ENCODE measurements around the gene NAA80.

NAA80 gene

DNA sequence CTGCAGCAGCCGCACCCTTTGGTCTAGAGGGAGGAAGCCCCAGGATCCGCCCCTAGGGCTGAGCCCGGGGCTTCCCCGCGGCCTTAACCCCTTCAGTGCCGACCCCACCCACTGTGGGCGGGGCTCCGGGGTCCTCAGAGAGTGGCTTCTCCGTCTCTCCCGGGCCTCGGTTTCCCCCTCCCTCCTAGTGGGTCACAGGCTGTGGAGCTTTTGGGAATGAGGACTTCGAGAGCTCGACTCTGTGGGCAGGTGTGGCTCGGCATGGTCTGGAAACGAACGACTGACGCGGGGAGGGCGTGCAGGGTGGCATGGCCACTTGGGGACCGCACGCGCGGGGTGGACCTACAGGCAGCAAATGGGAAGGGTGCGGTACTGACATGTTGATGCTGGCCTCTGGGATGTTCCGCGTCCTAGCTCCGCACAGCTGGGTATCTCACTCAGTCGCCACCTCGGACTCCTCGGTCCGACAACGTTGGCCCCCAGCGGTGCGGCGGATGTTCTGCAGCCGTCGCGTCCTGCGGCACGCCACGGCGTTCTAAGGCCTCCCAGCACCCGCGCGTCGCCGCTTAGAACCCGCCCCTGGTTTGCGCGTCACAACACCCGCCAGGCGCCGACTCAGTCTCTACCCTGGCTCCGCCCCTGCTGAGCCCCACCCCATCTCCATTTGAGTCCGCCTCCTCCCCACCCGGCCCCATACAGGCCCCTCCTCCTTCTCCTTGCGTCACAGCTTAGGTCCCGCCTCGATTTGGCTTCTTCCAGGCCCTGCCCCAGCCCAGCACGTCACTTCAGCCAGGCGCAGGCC is at the start of gene NAA80, which contains the start of gene HYAL3:
NAA80 (minus strand) TSS at position 570 of the 802 bp plus-strand sequence. CDS start 1,942 bp downstream, outside the sequence.
HYAL3 (minus strand) TSS at position 570 of the 802 bp plus-strand sequence. CDS start 3,803 bp downstream, outside the sequence.
- DNase-seq (ENCODE audit: low spot score), result peak; percentile 100

DNA sequence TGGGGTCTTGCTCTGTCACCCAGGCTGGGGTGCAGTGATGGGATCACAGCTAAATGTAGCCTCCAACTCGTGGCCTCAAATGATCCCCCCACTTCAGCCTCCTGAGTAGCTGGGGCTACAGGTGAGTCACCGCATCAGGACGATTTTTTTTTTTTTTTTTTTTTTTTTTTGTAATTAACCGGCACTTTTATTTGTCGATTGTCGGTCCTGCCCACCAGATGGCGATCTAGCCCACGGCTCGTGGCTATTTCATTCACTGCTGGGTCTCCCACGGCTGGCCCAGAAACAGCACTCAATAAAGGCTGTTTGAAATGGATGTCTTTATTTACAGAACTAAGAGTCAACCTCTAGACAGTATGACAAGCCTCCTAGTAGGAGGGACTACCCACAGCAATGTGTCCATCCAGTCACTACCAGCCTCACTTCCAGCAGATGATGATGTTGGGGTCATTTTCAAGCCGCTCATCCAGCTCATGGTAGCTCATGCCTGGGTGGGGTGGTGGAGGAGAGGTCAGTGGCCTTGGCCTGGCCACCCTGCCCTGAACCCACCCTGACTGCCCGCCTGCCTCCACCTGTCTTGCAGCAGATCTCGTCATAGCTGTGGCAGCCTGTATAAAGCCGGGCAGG is 48.1 kb upstream of the NAA80 start:
- peak; percentile 81 for DNase-seq (ENCODE audit: low spot score)

GRCh38 chr3:50345586-50346234 is 46.5 kb upstream of the NAA80 start, which contains the start of gene ZMYND10:
Gene ZMYND10 (minus strand): TSS chr3:50345732. CDS start chr3:50345579, 153 bp downstream.
- DNase-seq (ENCODE audit: low spot score), result no peak

DNA sequence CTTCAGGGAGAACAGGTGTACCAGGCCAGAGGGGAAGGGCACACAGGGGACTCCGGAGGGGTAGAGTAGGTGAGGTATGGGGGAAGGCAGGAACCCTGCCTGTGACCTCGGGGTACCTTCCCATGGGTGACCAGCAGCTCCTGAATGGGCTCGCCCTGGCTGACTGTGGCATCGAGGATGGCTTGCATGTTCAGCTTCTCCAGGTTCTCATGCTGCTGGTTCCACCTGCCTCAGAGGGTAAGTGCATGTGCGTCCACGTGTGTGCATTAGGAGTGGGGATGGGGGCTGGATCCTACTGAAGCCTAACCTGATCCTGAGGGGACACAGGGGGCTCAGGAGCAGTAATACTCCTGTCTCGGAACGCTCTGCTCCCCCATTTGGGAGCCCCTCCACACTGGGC is 45.8 kb upstream of the NAA80 start:
- no peak for DNase-seq (ENCODE audit: low spot score)

GRCh38 chr3:50342813-50343633 is 43.8 kb upstream of the NAA80 start:
- no peak for DNase-seq (ENCODE audit: low spot score)

DNA sequence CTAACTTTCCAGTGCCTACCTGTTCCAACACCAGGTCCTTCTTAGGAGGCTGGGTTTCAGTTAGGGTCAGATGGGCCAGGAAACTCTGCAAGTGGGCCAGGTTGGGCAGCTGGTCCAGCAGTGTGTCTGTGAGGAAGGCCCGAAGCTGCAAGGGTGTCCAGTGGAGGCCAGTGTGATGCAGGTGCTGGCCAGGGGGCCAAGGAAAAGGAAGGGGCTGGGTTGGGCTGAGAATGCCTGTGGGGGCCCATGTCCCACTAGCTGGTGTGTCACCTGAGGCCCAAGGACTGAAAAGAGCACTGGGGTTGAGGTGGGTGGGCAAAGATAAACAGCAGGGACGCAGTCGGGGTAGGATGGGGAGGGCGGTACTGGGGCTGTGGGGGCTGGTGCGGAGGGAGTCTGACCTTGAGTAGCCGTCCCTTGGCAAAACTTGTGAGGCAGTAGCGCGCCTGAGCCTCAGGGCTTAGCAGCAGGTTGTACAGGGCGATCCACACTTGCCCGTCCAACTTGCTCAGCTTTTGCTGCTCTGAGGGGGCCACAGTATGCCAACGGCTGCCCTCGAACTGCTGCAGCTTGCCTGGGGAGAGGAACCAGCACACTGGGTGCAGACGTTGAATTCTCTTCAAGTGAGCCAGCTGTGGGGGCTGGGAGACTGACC is 42.9 kb upstream of the NAA80 start:
- no peak for DNase-seq (ENCODE audit: low spot score)

DNA sequence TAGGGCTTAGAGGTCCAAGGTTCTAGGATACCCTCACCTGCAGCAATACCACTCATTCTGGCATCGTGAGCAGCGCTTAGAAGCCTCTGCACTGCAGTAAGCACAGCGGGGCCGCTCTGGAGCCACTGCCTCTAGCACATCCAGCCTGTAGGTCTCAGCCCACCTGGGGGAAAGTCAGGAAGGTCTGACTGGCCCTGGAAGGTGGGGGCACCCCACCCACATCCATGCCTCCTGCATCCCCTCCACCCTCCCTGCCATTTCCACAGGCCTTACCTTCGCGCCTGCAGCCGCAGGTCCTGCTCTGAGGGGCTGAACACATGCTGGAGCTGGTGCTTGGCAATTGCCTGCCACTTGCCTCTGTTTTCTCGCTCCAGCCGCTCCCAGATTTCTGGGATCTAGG is 42.3 kb upstream of the NAA80 start:
- DNase-seq (ENCODE audit: low spot score), result no peak

- DNase-seq (ENCODE audit: low spot score), result no peak
These were observed 41.5 kb upstream of the NAA80 start, which contains the start of gene RASSF1 for GRCh38 chr3:50340448-50341329. Gene RASSF1 (minus strand): TSS chr3:50340836. CDS start chr3:50340805, 31 bp downstream.

DNA sequence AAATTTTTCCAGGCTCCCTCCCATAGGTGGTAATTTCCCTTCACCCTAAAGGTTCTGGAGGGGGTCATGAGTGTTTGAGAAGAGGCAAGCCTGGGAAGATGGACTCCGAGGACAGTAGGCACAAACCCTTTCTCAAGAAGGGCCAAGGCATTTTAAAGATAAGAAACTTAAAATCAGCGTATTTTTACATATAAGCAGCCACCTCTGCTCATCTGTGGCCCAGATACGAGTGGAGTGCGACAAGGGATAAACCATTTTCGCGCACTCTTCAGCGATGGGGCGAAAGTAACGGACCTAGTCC is 40.9 kb upstream of the NAA80 start:
- no peak for DNase-seq (ENCODE audit: low spot score)

GRCh38 chr3:50339485-50340146 is 40.4 kb upstream of the NAA80 start:
- no peak for DNase-seq (ENCODE audit: low spot score)

DNA sequence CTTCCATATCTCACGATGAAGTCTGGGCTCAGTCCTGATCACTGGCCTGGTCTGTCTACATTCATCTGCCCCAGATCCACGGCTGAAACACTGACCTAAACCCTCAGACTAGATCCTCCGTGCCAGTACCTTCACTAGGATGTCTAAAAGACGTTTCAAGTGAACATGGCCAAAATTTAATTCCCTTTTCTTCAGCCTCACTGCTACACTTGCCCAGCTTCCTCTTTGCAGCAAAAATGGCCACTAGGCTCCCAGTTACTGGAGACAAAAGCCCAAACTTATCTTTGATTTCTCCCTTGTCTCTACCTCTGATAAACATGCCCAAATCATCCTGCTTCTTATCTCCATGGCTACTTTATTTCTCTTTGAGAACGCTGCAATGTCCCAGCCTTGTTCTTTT is 39.8 kb upstream of the NAA80 start:
- no peak for DNase-seq (ENCODE audit: low spot score)

DNA sequence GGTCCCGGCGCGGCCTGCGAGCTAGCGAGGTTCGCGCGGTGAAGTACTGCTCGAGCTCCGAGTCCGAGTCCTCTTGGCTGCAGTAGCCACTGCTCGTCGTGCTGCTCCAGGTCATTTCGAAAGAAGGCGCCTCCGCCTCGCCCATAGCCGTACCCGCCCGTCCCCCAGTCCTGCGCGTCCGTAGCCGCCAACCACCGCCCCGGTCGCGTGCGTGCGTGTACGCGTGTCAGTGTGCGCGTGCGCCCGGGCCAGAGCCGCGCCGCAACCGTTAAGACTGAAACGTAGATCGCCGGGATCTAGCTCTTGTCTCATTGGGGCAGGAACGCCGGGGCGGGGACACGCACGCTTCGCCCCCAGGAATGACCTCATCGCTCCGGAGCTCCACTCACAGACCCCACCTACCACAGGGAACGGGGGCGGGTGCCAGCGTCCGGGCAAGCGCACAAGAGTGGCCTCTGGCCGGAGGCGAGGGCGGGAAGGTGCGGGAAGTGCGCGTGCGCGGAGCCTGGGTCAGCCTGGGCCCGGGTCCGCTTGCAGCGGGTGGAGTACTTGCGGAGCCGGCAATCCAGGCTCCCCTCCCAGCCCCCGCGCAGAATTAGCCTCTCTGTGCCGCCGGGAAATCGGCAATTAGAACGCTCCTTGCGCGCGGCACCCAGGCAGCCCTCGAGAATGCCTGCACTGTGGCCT is 38.1 kb upstream of the NAA80 start:
- DNase-seq (ENCODE audit: low spot score), result peak; percentile 99

DNA sequence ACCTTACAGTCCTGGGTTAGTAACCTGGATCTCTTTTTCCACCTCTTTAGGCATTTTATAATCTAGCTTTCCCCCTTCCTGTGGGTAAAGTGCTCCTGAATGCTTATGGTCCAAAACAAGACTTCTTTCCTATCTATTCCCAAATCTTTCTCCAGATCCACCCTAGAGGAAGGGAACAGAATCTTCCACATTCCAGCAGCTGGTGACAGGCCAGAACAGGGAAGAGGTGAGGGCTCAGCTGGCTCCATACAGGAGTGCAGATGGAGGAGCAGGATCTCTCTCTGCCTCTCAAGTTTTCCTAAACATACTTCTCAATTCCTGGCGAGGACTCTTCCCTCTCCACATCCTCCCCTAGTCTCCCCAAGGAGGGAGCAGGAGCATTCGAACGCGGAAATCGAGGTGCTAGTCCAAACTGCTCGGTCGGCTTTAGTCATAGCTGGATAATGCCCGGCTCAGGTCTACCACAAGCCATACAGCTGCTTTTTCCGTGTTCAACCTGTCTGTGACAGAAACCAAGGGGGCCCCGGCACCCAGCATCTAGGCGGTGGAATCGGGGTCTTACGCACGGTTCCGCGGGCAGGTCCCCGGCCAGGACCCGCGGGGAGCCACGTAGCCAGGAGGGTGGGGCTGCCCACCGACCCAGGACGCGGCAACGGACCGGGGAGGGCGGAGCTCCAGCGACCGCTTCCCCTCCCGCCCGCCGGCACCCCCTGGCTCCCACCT is 37.4 kb upstream of the NAA80 start:
- DNase-seq (ENCODE audit: low spot score), result no peak

- no peak for DNase-seq (ENCODE audit: low spot score)
These were observed 35.3 kb upstream of the NAA80 start for GRCh38 chr3:50334339-50335075.

- DNase-seq (ENCODE audit: low spot score), result no peak
These were observed 34.6 kb upstream of the NAA80 start for GRCh38 chr3:50333744-50334328.

DNA sequence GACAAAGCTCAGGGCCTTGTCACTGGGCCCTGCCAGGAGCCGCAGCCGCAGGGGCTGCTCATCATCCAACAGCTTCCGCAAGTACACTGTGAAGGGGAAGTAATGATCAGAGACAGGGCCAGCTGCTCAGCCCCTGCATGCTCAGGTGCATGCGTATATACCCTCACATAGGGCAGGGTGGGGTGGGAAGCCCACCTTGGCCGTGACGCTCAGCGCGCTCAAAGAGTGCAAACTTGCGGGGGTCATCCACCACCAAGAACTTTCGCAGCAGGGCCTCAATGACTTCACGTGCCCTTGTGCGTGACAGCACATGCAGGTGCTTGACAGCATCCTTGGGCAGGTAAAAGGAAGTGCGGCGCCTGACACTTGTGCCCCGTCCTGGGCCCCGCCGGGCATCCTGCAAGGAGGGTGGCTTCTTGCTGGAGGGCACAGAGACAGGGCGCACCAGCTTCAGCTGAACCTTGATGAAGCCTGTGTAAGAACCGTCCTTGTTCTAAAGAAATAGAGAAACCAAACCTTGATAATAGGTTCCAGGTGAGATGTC is 32.2 kb upstream of the NAA80 start:
- no peak for DNase-seq (ENCODE audit: low spot score)

GRCh38 chr3:50330330-50330729 is 31.1 kb upstream of the NAA80 start:
- DNase-seq (ENCODE audit: low spot score), result no peak

Measured in Ammon's horn (tissue), 1 donor.